Right renal pelvis (tissue), 4 donors: ENCODE results near the gene KRTAP9-2. TPM values are rescaled to one million over a fixed set of nuclear protein-coding genes. Genes with fewer than 3 reads are reported as not detected.

ENCODE experiments used
- polyA plus RNA-seq, 4 donors: library from polyadenylated mRNA; unstranded; fragments of 120-200 nt; gene quantifications; one replicate each; pipeline ENCODE4 v1.2.1, GENCODE V29; 2013; ENCODE audit not compliant: insufficient read length in 4 of 4

KRTAP9-2 gene
- polyA plus RNA-seq, 4 donors = not detected

Other genes with a start within 250 kb of the KRTAP9-2 start
- gene KRT40, start 242.3 kb upstream of the KRTAP9-2 start, polyA plus RNA-seq = under 1 TPM in 1 of 4 donors, not detected in 3; 0.03 TPM
- gene KRTAP3-3, start 232.5 kb upstream of the KRTAP9-2 start, polyA plus RNA-seq = not detected
- not detected for gene KRTAP3-2, start 226.7 kb upstream of the KRTAP9-2 start, polyA plus RNA-seq
- not detected for gene KRTAP3-1, start 217.5 kb upstream of the KRTAP9-2 start, polyA plus RNA-seq
- gene KRTAP1-5, start 199.4 kb upstream of the KRTAP9-2 start, polyA plus RNA-seq = not detected
- gene KRTAP1-4, start 196.5 kb upstream of the KRTAP9-2 start, polyA plus RNA-seq = not detected
- not detected for gene KRTAP1-3, start 191.8 kb upstream of the KRTAP9-2 start, polyA plus RNA-seq
- not detected for gene KRTAP1-1, start 185.2 kb upstream of the KRTAP9-2 start, polyA plus RNA-seq
- gene KRTAP2-1, start 179.3 kb upstream of the KRTAP9-2 start, polyA plus RNA-seq = not detected
- gene KRTAP2-2, start 171.4 kb upstream of the KRTAP9-2 start, polyA plus RNA-seq = not detected
- gene KRTAP2-3, start 166.5 kb upstream of the KRTAP9-2 start, polyA plus RNA-seq = not detected
- not detected for gene KRTAP2-4, start 160.8 kb upstream of the KRTAP9-2 start, polyA plus RNA-seq
- not detected for gene KRTAP4-7, start 142.5 kb upstream of the KRTAP9-2 start, polyA plus RNA-seq
- not detected for gene KRTAP4-8, start 128.5 kb upstream of the KRTAP9-2 start, polyA plus RNA-seq
- not detected for gene KRTAP4-16, start 124.4 kb upstream of the KRTAP9-2 start, polyA plus RNA-seq
- gene KRTAP4-9, start 121.3 kb upstream of the KRTAP9-2 start, polyA plus RNA-seq = not detected
- gene KRTAP4-11, start 108.3 kb upstream of the KRTAP9-2 start, polyA plus RNA-seq = not detected
- not detected for gene KRTAP4-12, start 102.5 kb upstream of the KRTAP9-2 start, polyA plus RNA-seq
- gene KRTAP4-6, start 86.1 kb upstream of the KRTAP9-2 start, polyA plus RNA-seq = not detected
- not detected for gene KRTAP4-5, start 76.8 kb upstream of the KRTAP9-2 start, polyA plus RNA-seq
- gene KRTAP4-4, start 65.9 kb upstream of the KRTAP9-2 start, polyA plus RNA-seq = not detected
- not detected for gene KRTAP4-3, start 58.4 kb upstream of the KRTAP9-2 start, polyA plus RNA-seq
- not detected for gene KRTAP4-2, start 48.4 kb upstream of the KRTAP9-2 start, polyA plus RNA-seq
- not detected for gene KRTAP4-1, start 41.7 kb upstream of the KRTAP9-2 start, polyA plus RNA-seq
- not detected for gene KRTAP9-1, start 36.8 kb upstream of the KRTAP9-2 start, polyA plus RNA-seq
- gene KRTAP9-3, start 5.8 kb downstream of the KRTAP9-2 start, polyA plus RNA-seq = not detected
- gene KRTAP9-8, start 11.4 kb downstream of the KRTAP9-2 start, polyA plus RNA-seq = not detected
- gene KRTAP9-4, start 23.0 kb downstream of the KRTAP9-2 start, polyA plus RNA-seq = not detected
- not detected for gene KRTAP9-9, start 28.7 kb downstream of the KRTAP9-2 start, polyA plus RNA-seq
- gene KRTAP9-6, start 38.7 kb downstream of the KRTAP9-2 start, polyA plus RNA-seq = under 1 TPM in 1 of 4 donors, not detected in 3; 0.05 TPM
- not detected for gene KRTAP9-7, start 49.0 kb downstream of the KRTAP9-2 start, polyA plus RNA-seq
- gene KRTAP29-1, start 76.2 kb downstream of the KRTAP9-2 start, polyA plus RNA-seq = not detected
- not detected for gene KRTAP16-1, start 82.7 kb downstream of the KRTAP9-2 start, polyA plus RNA-seq
- not detected for gene KRTAP17-1, start 89.1 kb downstream of the KRTAP9-2 start, polyA plus RNA-seq
- gene KRT33A, start 124.2 kb downstream of the KRTAP9-2 start, polyA plus RNA-seq = not detected
- under 1 TPM in 1 of 4 donors, not detected in 3; 0.03 TPM for gene KRT33B, start 143.2 kb downstream of the KRTAP9-2 start, polyA plus RNA-seq
- gene KRT34, start 155.7 kb downstream of the KRTAP9-2 start, polyA plus RNA-seq = not detected
- not detected for gene KRT31, start 171.0 kb downstream of the KRTAP9-2 start, polyA plus RNA-seq
- gene KRT37, start 197.9 kb downstream of the KRTAP9-2 start, polyA plus RNA-seq = not detected
- gene KRT38, start 214.3 kb downstream of the KRTAP9-2 start, polyA plus RNA-seq = not detected
- not detected for gene KRT32, start 240.7 kb downstream of the KRTAP9-2 start, polyA plus RNA-seq